ENCODE data around the gene FGF12.
A peak's percentile ranks its signal among the peaks of the same experiment; 100 is the strongest.

The FGF12 gene

GRCh38 chr3:192253138-192253887 lies 474.0 kb downstream of the FGF12 start:
- DNase-seq = no peak

- no peak for DNase-seq
These were observed 477.8 kb downstream of the FGF12 start for GRCh38 chr3:192249516-192249915.

DNA sequence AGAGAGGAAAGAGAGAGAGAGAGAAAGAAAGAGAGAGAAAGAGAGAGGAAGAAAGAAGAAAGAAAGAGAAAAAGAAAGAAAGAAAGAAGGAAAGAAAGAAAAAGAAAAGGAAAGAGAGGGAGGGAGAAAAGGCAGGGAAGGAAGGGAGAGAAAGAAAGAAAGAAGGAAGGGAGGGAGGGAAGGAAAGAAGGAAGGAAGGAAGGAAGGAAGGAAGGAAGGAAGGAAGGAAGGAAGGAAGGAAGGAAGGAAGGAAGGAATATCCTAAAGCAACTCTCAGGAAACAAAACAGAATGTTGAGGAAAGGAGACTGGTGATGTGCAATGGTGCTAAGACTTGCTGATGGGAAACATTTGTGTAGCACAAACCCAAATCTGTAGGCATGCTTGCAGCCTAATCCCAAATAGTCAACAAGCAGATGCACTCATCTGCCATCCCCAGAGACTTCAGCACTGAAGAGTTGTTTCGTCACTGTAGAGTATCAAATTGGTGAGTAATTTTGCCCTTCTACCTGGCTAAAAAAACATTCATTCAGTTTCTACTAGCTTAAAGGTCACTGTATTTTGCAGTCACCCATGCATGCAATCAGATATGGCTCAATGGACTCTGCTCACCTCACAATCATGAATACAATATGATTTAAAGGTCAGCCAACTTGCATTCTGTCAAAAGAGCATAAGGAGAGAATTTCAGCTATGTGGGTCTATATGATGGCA lies 480.3 kb downstream of the FGF12 start:
- no peak for DNase-seq

- DNase-seq = no peak
These were observed 482.8 kb downstream of the FGF12 start for GRCh38 chr3:192244591-192244990.

DNA sequence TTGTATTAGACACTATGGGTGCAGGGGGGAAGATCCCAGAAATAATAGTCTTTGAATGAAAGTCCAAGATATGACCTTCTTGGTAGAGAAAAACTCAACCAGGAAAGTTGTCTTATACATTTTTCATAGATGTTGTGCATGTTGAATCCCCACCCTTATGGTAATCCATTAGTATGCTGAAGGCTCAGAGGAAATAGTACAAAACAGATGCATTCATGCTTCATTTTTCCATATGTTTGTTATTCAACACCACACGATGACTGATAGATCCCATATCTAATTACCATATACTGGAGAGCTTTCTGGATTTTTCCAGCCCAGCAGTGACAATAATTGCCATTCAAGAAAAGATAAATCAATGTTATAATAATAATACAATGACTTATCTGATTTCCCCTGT lies 487.4 kb downstream of the FGF12 start:
- DNase-seq = no peak

GRCh38 chr3:192237992-192238608 lies 489.2 kb downstream of the FGF12 start:
- no peak for DNase-seq

- DNase-seq = peak; percentile 71
These were observed 497.5 kb downstream of the FGF12 start for GRCh38 chr3:192229866-192230265.

DNA sequence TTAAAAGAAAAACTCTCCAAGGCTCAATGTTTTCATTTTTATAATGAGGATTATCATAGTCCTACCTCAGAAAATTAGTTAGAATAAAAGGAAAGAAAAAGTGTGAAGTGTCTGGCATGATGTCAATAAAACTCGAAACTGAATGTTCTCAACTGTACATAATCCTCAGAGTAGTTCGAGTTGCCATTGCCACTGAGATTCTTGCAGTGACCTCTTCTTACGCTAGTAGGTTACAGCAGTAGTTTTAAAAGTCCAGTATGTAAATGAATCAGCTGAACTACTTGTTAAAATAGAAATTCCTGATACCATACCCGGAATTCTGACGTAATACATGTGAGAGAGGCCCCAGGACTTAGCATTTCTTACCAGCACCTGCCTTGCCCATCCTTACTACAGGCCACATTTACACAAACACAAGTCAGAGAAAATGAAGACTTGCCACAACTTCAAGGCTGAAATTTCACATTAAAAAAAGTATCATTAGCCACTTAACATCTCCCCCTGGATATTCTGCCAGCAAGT lies 502.6 kb downstream of the FGF12 start:
- DNase-seq = no peak

DNA sequence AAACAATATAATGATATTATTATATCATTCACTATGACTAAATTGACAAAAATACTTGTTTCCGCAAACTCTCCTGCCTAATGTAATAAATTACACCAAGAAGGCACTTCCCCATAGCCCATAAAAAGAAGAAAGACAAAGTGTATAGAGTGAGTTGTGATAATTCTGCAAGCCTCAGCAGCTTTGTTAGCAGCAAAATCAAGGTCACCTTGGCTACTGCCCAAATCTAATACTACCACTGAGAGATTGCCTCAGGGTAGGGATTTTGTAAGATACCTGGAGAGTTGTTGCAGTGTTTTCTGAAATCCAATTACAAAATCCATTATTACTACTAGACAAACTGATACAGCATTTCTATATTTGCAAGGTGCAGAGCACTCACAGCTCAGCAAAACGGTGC lies 503.5 kb downstream of the FGF12 start:
- no peak for DNase-seq

GRCh38 chr3:192220915-192221314 lies 506.4 kb downstream of the FGF12 start:
- DNase-seq = no peak

GRCh38 chr3:192219926-192220325 lies 507.4 kb downstream of the FGF12 start:
- no peak for DNase-seq

- no peak for DNase-seq
These were observed 511.3 kb downstream of the FGF12 start for GRCh38 chr3:192216067-192216466.

DNA sequence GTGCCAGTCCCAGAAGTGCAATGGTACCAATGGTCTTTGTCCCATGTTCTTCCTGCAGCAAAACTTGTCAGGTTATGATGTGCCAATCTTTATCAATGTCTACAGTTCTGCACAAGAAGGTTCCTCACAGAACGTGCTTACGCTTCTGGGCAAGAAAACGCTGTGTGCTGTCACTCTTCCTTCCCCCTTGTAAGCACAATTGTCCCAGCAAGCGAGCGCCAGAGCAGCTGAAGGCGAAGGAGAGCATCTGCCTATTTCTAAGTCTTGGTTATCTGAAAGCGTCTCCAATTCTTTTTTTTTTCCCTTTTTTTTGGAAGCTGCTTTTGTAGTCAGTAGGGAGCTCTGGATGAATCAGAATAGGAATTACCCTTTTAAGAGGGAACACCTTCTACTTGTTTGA lies 514.4 kb downstream of the FGF12 start:
- DNase-seq = no peak

- no peak for DNase-seq
These were observed 515.0 kb downstream of the FGF12 start for GRCh38 chr3:192212335-192212734.

GRCh38 chr3:192207651-192208050 lies 519.7 kb downstream of the FGF12 start:
- DNase-seq = no peak

- DNase-seq = no peak
These were observed 520.1 kb downstream of the FGF12 start for GRCh38 chr3:192207239-192207638.

- DNase-seq = no peak
These were observed 533.3 kb downstream of the FGF12 start for GRCh38 chr3:192194085-192194484.

GRCh38 chr3:192188218-192188835 lies 539.0 kb downstream of the FGF12 start:
- DNase-seq = peak; percentile 37

DNA sequence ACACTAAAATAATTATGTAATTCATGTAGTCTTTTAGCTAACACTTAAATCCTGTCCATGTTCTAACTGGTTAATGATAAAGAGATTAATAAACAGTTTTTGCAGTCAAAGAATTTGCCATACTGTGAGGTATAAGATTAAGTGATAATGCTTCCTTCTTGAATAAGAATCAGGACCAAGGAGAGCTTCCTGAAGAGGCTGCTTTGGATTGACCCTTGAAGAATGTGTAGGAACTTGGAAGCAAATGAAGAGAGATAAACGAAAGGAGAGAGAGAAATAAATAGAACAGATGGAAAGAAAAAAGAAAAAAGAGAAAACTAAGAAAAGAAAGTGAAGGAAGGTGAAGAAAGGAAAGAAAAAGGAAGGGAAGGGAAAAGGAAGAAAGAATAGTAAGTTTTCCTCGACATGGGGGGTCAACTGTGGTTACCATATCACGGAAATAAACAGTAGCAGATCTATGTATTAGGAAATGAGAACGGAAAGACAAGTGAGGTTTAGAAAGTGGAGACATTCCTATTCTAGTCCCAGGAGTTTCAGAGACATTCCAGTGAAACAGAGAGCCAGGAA lies 539.8 kb downstream of the FGF12 start:
- DNase-seq = no peak

DNA sequence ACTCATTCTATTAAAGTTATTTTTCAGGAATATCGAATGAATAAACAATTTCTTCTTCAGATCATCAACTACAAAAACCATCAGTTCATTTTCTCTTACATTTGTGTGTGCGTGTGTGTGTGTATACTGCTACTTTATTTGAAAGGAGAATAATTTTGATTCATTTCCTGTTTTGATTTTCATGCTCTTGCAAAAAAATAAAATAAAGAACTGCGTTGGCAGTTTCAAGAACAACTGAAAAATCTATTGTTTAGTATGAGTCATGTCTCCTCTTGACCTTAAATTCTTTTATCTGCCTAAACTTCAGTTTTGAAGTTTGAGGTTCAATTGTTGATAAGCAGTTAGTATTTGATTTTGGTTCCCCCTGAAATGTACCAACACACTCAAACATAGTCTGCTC lies 540.8 kb downstream of the FGF12 start:
- DNase-seq = no peak

GRCh38 chr3:192186045-192186444 lies 541.3 kb downstream of the FGF12 start:
- DNase-seq = no peak

DNA sequence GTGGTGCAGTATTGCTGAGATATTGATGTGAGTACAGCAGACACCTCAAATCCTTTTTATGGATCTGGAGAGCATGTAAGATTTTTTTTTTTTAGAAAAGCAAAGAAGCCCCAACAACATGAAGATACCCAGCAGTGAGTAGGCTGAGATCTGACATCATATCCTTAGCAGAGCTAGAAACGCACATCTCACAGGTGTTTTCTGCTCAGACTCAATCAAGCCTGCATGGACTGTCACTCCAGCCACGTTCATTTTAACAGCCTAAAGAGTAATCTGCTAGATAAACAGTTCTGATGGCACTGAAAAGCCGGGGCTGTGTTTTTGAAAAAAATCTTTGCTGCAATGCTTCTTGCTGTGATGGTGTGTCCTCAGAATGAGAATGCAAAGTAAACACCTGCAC lies 544.2 kb downstream of the FGF12 start:
- DNase-seq = no peak

DNA sequence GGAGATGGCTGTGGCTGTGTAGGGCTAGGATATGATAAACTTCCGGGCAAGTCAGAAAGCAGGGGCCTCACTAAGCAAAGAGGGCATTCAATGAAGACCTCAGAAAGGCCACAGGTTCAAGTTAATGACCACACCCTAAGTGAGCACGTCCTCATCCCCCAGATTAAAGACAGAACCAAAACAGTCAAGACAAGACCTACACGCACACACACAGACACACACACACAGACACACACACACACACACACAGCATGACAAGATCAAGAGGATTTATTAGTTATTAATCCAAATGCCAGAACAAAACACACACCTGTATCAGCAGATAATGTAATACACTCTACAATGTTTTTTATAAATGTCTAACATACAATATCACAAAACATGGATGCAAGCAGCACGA lies 546.2 kb downstream of the FGF12 start:
- no peak for DNase-seq
